Ascending aorta (tissue), 2 donors: ENCODE data around the gene SRL. TPM values are rescaled to one million over a fixed set of nuclear protein-coding genes. Genes with fewer than 3 reads are reported as not detected.
A peak's percentile ranks its signal among the peaks of the same experiment; 100 is the strongest.

ENCODE experiments used
- DNase-seq, 2 donors: peaks; one replicate each; pipeline ENCODE4 v3.0.0-alpha.2; 2019; ENCODE audit warnings: low spot score in 2 of 2
- H3K27ac ChIP-seq, 2 donors: fragments of 200-600 bp; sonication (generic); one replicate each; pipeline ENCODE4 v1.5.1; 2016 to 2017; ENCODE audit warnings: mild to moderate bottlenecking in 1 of 2
- H3K27me3 ChIP-seq: fragments of 200-600 bp; sonication (generic); one replicate; pipeline ENCODE4 v1.5.1; 2017
- H3K36me3 ChIP-seq, 2 donors: fragments of 200-600 bp; sonication (generic); one replicate each; pipeline ENCODE4 v1.5.1; 2016
- H3K4me1 ChIP-seq, 2 donors: fragments of 200-600 bp; sonication (generic); one replicate each; pipeline ENCODE4 v1.5.1; 2016 to 2017; ENCODE audit warnings: mild to moderate bottlenecking in 1 of 2
- H3K4me3 ChIP-seq, 2 donors: fragments of 200-600 bp; sonication (generic); one replicate each; pipeline ENCODE4 v1.5.1; 2016 to 2017; ENCODE audit warnings: mild to moderate bottlenecking in 1 of 2
- H3K9me3 ChIP-seq, 2 donors: fragments of 200-600 bp; sonication (generic); one replicate each; pipeline ENCODE4 v1.5.1; 2016
- CTCF ChIP-seq, 3 experiments: fragments of 200-600 bp in 2 of 3; fragments of 450-650 bp in 1 of 3; sonication (generic) in 2 of 3; IDR thresholded peaks; one replicate each; pipeline ENCODE4 v1.5.1; 2016 to 2019; ENCODE audit warnings: antibody characterized with exemption in 3 of 3, mild to moderate bottlenecking in 1 of 3, moderate library complexity in 1 of 3
- intact Hi-C: fragments of 100-400 bp; cut with DNase I; formaldehyde crosslinking; loops from one replicate; pipeline ENCODE4 v1.15.1; 2023
- total RNA-seq: library from RNA; depleted of rRNA; stranded (reverse); fragments of >200 nt; gene quantifications from one replicate; pipeline ENCODE4 v1.1.0, GENCODE V29; 2016

The SRL gene
- total RNA-seq, 1 donor from 2014 or later, result 15.6 TPM

DNA sequence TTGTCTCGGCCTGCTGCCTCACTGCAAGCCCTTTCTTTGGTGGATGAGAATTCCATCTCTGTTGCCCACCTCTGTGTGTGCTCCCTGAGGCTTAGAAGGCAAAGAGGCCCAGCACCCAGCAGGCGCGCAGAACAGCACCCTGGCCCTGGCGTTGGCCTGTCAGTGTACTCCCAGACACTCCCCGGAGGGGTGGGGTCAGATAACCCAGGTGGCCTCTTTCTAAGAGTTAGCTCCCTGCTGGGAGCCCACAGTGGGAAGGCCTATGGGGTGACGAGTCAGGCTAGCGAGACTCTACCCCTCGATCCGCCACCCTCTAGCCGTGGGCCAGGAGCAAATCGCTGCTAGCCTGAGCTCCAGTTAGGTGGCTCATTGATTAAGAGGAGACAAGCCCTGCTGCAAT is 38.1 kb downstream of the SRL start:
- DNase-seq, result no peak
- Histone ChIP-seq H3K9me3 (no peaks in the 10 kb centered on the region), H3K4me1 (peaks cover 0 to 2% of the 10 kb centered on the region in 2 donors), H3K27ac (no peak overlapping the region), H3K4me3 (no peak overlapping the region), H3K27me3 (no peaks in the 10 kb centered on the region), H3K36me3 (no peaks in the 10 kb centered on the region)
- intact Hi-C loops, result no loop called here
- TF ChIP-seq CTCF (IDR thresholded peaks at IDR 0.05), result no peak

DNA sequence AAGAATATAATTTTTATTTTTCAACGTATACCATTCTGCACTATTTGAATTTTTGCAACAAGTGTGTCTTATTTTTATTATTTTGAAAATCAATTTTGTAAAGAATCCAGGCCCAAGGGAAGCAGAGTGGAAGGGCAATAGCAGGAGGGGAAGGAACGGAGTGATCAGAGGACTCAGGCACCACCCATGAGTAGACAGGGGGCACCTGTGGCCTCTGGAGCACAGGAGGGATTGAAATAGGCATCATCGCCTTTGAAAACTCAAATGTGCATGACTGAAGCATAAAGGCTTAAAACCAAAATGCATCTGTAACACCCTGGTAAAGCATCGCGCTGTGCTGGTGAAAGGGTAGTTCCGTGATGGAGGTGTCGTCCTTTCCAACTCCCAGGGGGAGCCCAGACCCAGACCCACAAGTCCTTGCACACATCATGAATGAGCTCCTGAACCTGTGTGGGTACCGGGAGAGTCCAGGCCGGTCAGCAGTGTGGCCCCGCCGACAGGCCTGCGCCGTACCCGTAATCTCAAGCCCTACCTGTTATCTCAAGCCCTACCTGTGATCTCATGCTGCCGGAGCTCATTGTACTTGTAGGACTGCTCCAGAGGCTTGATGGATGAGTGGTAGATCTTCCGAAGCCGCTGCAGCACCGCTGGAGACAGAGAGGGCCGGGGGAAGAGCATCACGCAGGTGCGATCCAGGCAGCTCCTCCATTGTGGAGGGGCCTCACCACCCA is 39.1 kb downstream of the SRL start:
- H3K4me3 ChIP-seq, result no peak overlapping the region
- no peak for DNase-seq
- H3K36me3 ChIP-seq, result no peaks in the 10 kb centered on the region
- intact Hi-C loops, result no loop called here
- H3K4me1 ChIP-seq, result peaks cover 0 to 2% of the 10 kb centered on the region in 2 donors
- no peaks in the 10 kb centered on the region for H3K27me3 ChIP-seq
- H3K9me3 ChIP-seq, result no peaks in the 10 kb centered on the region
- H3K27ac ChIP-seq, result no peak overlapping the region
- TF ChIP-seq CTCF (IDR thresholded peaks at IDR 0.05), result no peak

DNA sequence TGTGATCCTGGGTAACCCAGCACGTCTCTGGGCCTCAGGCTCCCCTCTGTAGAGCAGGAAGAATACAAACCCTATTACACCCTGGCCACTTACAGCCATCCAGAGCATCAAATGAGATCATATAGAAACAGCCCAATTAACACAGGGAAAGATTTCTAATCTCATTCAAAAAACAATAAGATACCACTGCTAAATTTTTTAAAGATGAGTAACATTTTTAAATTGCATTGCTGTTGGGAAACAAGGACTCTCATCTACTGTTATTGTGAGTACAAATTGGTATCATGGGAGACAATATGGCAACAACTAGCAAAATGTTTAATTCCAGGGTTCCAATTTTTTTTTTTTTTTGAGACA is 41.1 kb downstream of the SRL start:
- H3K4me3 ChIP-seq, result no peak overlapping the region
- H3K27me3 ChIP-seq, result no peaks in the 10 kb centered on the region
- no peak for TF ChIP-seq CTCF (IDR thresholded peaks at IDR 0.05)
- intact Hi-C loops, result loop anchor here (1.0 kb wide), 3 partner anchors 12 to 130 kb away; no protein-coding TSS in a partner anchor
- no peak for DNase-seq
- no peak overlapping the region for H3K27ac ChIP-seq
- H3K36me3 ChIP-seq, result no peaks in the 10 kb centered on the region
- peaks cover 0 to 2% of the 10 kb centered on the region in 2 donors for H3K4me1 ChIP-seq
- H3K9me3 ChIP-seq, result no peaks in the 10 kb centered on the region

DNA sequence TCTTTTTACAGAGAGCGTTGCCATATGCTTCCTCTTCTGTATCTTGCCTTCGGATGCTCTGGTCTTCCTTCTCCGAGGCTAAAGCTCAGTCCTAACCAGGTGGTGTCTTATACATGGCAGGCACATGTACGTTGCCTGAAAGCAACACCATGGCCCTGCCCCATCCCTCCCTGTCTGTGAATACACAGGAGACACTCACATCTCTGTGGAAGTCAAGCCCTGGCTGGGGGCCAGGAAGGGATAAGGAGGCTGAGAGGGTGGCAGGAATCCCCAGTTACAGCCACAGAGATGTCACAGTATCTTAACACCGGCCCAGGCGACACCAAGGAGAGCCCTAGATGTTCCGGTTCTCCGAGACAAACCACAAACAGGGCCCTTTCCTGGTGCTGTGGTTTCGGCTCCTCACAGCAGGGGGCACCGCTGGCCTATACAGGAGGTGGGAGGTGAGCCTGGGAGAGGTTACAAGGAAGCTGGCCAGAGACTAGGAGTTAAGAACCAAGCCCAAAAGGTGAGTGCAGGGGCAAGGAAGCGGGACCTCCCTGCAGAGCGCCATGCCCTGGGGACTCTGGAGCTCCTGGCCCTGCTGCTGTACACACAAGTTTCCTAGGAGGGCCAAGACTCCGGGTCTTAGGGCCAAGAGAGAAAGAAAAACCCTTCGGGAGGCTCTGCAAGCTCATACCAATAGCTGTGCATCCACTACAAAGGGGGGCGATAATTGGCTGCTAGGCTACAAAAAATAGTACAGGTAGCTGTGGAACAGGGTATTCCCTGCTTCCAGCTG is 41.7 kb downstream of the SRL start:
- H3K27me3 ChIP-seq, result no peaks in the 10 kb centered on the region
- H3K36me3 ChIP-seq, result no peaks in the 10 kb centered on the region
- H3K27ac ChIP-seq, result no peak overlapping the region
- H3K9me3 ChIP-seq, result no peaks in the 10 kb centered on the region
- H3K4me1 ChIP-seq, result peaks cover 0 to 2% of the 10 kb centered on the region in 2 donors
- peak; percentile 23 to 84 for DNase-seq
- intact Hi-C loops, result loop anchor here (1.0 kb wide), 3 partner anchors 12 to 130 kb away; no protein-coding TSS in a partner anchor
- no peak overlapping the region for H3K4me3 ChIP-seq
- TF ChIP-seq CTCF (IDR thresholded peaks at IDR 0.05), result peak; percentile 80 to 86 (median 84)

- Histone ChIP-seq H3K36me3 (no peaks in the 10 kb centered on the region), H3K4me1 (peaks cover 0 to 2% of the 10 kb centered on the region in 2 donors), H3K27me3 (no peaks in the 10 kb centered on the region), H3K4me3 (no peak overlapping the region), H3K9me3 (no peaks in the 10 kb centered on the region), H3K27ac (no peak overlapping the region)
- no peak for DNase-seq
- intact Hi-C loops, result no loop called here
- no peak for TF ChIP-seq CTCF (IDR thresholded peaks at IDR 0.05)
Measured at GRCh38 chr16:4198816-4199215, 43.1 kb downstream of the SRL start.
